ENCODE data around the gene USP48. TPM values are rescaled to one million over a fixed set of nuclear protein-coding genes. Genes with fewer than 3 reads are reported as not detected.

Gene USP48
- total and polyA plus RNA-seq, 10 of the 15 experiments (the other 5 are each of a cell fraction or from before 2014, with no cell fraction given) = 21.2 to 115 (median 75.5) TPM

DNA sequence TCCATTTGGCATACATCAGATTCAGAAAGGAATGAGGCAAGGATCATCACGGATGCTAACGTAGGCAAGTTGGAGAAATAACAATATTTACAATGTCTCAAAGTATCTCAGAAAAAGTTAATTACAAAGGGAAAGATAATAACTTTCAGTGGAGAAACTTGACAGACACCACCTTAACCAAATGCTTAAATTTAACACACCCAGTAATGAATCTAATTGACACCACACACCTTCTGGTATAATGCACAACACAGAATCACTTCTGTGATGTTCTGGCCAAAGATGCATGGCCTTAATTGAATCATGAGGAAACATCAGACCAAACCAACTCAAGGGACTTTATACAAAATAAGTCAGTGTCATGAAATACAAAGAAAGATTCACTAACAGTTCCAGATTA is 23.1 kb downstream of the USP48 start (continued):
- TF ChIP-seq, protein P1, sequence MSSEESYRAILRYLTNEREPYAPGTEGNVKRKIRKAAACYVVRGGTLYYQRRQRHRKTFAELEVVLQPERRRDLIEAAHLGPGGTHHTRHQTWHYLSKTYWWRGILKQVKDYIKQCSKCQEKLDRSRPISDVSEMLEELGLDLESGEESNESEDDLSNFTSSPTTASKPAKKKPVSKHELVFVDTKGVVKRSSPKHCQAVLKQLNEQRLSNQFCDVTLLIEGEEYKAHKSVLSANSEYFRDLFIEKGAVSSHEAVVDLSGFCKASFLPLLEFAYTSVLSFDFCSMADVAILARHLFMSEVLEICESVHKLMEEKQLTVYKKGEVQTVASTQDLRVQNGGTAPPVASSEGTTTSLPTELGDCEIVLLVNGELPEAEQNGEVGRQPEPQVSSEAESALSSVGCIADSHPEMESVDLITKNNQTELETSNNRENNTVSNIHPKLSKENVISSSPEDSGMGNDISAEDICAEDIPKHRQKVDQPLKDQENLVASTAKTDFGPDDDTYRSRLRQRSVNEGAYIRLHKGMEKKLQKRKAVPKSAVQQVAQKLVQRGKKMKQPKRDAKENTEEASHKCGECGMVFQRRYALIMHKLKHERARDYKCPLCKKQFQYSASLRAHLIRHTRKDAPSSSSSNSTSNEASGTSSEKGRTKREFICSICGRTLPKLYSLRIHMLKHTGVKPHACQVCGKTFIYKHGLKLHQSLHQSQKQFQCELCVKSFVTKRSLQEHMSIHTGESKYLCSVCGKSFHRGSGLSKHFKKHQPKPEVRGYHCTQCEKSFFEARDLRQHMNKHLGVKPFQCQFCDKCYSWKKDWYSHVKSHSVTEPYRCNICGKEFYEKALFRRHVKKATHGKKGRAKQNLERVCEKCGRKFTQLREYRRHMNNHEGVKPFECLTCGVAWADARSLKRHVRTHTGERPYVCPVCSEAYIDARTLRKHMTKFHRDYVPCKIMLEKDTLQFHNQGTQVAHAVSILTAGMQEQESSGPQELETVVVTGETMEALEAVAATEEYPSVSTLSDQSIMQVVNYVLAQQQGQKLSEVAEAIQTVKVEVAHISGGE (CRISPR knock-in tag; IDR thresholded peaks at IDR 0.05) = no peak
- TF ChIP-seq, protein P2, sequence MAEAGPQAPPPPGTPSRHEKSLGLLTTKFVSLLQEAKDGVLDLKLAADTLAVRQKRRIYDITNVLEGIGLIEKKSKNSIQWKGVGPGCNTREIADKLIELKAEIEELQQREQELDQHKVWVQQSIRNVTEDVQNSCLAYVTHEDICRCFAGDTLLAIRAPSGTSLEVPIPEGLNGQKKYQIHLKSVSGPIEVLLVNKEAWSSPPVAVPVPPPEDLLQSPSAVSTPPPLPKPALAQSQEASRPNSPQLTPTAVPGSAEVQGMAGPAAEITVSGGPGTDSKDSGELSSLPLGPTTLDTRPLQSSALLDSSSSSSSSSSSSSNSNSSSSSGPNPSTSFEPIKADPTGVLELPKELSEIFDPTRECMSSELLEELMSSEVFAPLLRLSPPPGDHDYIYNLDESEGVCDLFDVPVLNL (IDR thresholded peaks at IDR 0.05; ENCODE audit: low read depth, low read length) = no peak
- TF ChIP-seq, protein P3, sequence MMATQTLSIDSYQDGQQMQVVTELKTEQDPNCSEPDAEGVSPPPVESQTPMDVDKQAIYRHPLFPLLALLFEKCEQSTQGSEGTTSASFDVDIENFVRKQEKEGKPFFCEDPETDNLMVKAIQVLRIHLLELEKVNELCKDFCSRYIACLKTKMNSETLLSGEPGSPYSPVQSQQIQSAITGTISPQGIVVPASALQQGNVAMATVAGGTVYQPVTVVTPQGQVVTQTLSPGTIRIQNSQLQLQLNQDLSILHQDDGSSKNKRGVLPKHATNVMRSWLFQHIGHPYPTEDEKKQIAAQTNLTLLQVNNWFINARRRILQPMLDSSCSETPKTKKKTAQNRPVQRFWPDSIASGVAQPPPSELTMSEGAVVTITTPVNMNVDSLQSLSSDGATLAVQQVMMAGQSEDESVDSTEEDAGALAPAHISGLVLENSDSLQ (IDR thresholded peaks at IDR 0.05) = peak; percentile 56; the same call in 1 of the 2 replicates
- TF ChIP-seq MTA2 (IDR thresholded peaks at IDR 0.05; ENCODE audit: low read depth) (peak; percentile 62; the same call in 1 of the 2 replicates), MYB (IDR thresholded peaks at IDR 0.05; ENCODE audit: borderline replicate concordance, low read depth, low read length) (no peak), SPI1 (IDR thresholded peaks at IDR 0.05; ENCODE audit: borderline replicate concordance, insufficient read depth, low read depth, low read length) (no peak), BMI1 (IDR thresholded peaks at IDR 0.05; ENCODE audit: borderline replicate concordance) (no peak), ZSCAN29 (IDR thresholded peaks at IDR 0.05) (no peak)
- TF ChIP-seq, protein P4, sequence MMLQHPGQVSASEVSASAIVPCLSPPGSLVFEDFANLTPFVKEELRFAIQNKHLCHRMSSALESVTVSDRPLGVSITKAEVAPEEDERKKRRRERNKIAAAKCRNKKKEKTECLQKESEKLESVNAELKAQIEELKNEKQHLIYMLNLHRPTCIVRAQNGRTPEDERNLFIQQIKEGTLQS (IDR thresholded peaks at IDR 0.05; ENCODE audit: borderline replicate concordance, extremely low read depth, low read depth, low read length) = no peak

All from GM12878 (cell line).